Activated naive CD4-positive, alpha-beta T cell (primary cell): ENCODE data around the gene THSD4.
"Not testable (repeated sequence)": the region's sequence is repeated elsewhere in the genome, so short reads cannot be mapped to it uniquely, and the experiment has no call there.

ENCODE experiments used
- DNase-seq, 4 experiments: peaks; one replicate each; lab custom pipeline; 2025; lab: John Stamatoyannopoulos, UW

Gene THSD4

GRCh38 chr15:71349736-71350526, 234.7 kb downstream of the THSD4 start:
- DNase-seq: no peak

DNA sequence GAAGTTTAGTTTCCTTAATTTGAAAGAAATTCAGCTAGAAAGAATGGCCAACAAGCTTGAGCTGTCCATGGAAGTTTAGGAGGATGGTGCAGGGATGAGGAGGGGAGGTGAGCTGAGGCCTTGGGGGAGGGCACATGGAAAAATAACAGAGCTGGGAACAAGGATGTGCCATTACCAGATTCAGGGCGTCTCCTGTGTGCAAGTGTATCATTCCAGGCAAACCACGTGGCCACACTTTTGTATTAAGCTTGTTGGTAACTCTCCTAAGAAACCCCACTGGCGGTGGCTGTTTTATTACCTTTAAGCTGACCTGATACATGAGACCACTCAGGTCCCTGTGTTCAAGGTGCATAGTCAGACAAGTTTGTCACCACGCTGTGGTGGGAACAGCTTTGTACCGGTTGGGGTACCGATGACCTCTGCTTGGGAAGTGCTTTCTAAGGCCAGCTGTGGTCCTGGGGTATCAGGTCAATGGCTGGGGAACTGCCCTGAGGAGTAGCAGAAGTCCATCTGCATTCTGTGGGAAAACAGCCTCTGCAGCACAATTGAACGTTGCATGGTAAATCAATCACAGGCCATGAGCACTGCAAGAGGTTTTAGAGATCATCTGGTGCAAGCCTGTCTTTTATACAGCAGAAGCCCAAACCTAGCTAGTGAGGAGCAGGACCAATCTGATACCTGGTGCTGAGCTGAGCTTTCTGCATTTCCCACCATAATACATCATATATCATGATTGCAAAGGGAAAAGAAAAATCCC, 235.5 kb downstream of the THSD4 start:
- no peak for DNase-seq

DNA sequence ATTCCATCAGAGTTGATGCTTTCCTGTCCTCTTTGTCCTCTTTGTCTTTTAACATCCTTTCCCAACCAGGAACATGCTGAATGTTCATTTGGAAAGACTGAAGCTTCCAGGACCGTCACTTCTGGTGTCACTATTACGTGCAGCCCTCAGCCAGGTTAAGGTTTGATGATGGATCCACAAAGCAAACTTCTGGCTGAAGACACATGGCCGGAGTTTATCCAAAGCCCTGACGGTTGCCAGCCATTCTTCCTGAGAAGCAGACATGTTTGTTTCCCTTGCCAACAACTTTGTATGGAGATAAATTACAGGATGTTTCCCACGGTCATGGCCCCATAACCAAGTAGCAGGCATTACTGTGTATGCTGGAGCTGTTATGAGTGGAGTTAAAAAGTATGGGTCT, 236.9 kb downstream of the THSD4 start:
- no peak for DNase-seq

GRCh38 chr15:71352765-71353164, 237.5 kb downstream of the THSD4 start:
- no peak for DNase-seq

DNA sequence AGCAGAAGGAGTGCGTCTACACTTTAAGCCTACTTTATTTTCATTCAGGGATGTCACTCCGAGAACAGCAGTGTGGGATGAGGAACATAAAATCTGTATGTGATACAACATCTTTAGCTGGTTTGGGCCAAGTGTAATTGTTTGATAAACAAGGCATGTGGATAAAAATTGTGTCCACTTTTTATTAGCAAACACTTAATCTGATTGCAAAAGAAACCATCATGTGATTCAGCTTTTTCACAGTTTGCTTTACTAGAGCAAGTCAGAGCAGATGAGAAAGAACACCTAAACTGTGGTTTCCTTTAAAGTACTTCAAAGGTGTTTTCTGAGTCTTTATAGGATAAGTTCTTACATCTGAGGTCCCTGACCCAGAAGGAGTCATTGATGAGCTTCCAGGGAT, 237.9 kb downstream of the THSD4 start:
- no peak for DNase-seq

DNA sequence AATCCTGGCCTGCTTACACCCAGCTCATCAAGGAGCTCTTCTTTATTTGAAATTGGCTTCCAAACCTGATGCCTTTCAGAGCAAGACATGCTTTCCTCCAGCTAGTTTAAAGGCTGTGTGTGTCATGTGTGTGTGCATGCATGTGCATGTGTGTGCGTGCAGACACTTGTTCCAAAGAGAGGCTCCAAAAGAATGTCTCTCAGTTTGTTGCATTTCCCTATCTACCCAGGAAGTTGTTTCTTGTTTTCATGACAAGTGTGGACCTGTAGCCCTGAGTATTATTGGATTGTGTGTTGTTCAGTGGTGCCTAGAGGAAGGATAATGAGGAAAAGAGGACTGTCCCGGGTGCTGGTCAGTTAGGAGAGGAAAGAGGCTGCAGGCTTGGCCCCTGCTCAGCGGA, 240.0 kb downstream of the THSD4 start:
- no peak for DNase-seq

DNA sequence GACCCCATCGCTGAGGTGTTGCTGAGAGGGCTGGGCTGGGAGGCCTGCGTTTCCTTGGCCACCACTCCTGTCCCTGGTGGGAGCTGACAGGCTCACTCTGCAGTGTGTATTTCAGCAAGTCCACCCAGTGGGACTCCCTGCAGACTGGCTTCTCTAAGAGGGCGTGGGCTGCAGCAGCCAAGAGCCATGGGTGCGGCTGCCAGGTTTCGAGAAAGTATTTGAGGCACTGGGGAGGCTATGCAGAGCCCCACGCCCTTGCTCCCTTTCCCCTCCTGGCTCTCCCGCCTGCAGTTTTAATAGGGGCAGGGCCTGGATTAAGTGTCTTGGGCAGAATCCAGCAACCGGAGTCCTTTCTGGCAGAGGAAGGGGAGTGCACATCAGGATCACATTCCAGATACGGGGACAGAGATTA, 242.1 kb downstream of the THSD4 start:
- DNase-seq: no peak

DNA sequence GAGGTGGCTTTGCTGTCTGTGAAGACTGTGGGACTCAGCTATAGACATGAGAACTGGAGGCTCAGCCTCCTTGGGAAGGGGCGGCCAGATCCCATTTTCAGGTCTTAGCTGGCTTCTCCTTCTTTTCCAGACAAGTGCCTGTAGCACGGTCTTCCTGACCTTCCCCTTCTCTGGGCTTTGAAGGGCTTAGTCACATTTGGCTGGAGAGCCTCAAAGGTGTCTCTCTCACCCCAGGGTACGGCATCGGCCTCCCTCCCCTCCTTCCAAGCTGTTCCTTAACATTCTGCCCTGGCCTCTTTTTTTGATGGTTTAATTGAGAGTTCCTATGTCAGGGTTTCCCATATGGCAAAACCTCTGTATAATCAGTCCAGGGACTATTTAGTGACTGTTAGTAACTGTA, 242.7 kb downstream of the THSD4 start:
- no peak for DNase-seq

- no peak for DNase-seq
These were observed 244.0 kb downstream of the THSD4 start for GRCh38 chr15:71359246-71359645.

GRCh38 chr15:71362556-71362955, 247.3 kb downstream of the THSD4 start:
- DNase-seq: no peak

GRCh38 chr15:71362987-71363968, 248.0 kb downstream of the THSD4 start:
- DNase-seq: no peak

GRCh38 chr15:71364117-71364584, 248.9 kb downstream of the THSD4 start:
- no peak for DNase-seq

- DNase-seq: no peak
These were observed 251.3 kb downstream of the THSD4 start for GRCh38 chr15:71366522-71366921.

GRCh38 chr15:71366926-71367325, 251.7 kb downstream of the THSD4 start:
- DNase-seq: no peak

GRCh38 chr15:71367737-71368136, 252.5 kb downstream of the THSD4 start:
- not testable (repeated sequence) for DNase-seq

GRCh38 chr15:71372769-71373168, 257.5 kb downstream of the THSD4 start:
- peak in 2 of 4 experiments; percentile 8 to 12 for DNase-seq

GRCh38 chr15:71373917-71374316, 258.6 kb downstream of the THSD4 start:
- no peak for DNase-seq

DNA sequence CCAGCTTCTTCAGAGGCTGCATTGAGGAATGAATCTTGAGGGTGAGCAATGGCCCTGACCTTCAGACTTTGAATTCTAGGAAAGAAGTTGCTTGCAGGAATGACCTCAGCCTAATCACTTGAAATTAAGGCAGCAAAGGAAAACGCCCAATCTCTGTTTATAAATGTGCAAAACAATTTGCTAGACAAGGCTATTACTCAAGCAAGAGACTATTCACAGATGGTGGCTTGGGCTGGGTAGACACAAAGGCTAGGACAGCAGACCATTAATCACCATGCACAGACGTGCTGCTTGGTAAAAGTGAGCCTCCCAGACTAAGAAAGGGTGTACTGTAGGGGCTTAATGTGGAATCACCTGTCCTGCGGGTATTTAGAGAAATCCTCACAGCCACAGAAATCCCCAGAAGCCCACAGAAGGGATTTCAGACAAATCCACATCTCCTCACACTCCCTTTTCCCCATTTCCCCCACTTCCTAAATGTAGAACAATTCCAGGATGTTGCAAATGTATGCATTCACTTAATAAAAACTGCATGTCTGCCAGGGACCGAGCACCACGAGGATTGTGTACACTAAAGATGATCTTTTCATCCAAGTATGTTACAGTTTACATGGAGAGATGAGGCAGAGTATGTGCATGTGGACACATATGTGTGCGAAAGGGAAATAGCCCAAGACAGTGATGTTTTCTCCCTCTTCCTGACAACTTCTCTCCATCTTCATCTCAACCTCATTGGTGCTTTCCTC, 259.5 kb downstream of the THSD4 start:
- no peak for DNase-seq

- DNase-seq: no peak
These were observed 260.7 kb downstream of the THSD4 start for GRCh38 chr15:71375934-71376333.

DNA sequence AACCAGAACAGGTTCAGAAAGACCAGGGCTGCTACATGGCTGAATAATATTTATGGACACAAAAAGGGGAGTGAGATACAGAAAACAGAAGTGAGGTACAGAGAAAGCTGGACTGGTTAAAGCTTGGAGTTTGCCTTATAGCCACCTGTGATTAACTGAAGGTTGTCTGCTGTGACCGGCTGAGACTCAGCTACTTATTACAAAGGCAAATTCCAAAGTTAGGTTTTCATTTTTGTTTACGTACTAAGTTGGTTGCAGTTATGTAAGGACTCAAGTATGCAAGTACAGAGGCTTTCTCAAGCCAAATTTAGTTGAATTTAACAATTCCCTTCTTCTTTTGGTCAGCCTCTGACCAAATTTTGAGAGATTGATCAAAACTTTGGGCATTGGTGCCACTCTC, 264.6 kb downstream of the THSD4 start:
- DNase-seq: no peak

DNA sequence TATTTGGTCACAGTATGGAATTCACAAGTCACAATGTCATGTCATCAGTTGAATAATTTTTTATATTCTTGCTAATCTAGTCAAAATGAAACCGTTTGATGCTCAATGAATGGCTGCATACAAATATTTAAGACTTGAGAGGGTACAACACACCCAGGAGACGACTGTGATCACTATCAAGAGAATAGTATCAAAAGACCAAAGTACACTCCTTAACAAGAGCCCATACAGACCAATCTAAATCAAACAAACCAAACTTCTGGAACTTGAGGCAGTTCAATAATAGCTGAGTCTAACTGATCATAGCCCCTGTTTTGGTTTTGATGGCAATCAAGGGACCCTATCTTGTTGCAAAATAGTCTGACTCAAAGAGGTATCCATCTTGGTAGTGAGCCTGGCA, 265.1 kb downstream of the THSD4 start:
- no peak for DNase-seq
